LNCaP clone FGC (cell line): ENCODE measurements around the gene TRAM2.
A peak's percentile ranks its signal among the peaks of the same experiment; 100 is the strongest.

Experiments
- DNase-seq: peaks from one replicate; pipeline ENCODE4 v3.0.0-alpha.2; 2011; ENCODE audit warnings: low read depth
- H3K4me3 ChIP-seq: 2 replicates; pipeline ENCODE4 v1.5.1; 2011; ENCODE audit warnings: mild to moderate bottlenecking, low read depth, low read length, control low read depth
- TF ChIP-seq, protein P1 (sequence below): IDR thresholded peaks from 2 replicates; pipeline ENCODE4 v1.5.1; 2012; ENCODE audit warnings: mild to moderate bottlenecking; ENCODE audit not compliant: control insufficient read depth, insufficient read depth; ENCODE audit errors: extremely low read depth

Gene TRAM2

DNA sequence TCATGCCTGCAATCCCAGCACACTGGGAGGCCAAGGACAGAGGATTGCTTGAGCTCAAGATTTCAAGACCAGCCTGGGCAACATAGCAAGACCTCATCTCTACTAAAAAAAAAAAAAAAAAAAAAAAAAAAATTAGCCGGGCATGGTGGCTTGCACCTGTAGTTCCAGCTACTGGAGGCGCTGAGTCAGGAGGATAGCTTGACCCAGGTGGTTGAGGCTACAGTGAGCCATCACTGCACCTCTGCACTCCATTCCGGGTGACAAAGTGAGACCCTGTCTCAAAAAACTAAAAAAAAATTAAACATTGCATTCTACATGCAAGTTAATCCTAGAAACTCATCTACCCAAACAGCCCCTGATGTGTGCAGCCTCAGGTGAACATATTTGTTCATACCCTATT is 7.3 kb upstream of the TRAM2 start:
- H3K4me3 ChIP-seq = no peak overlapping the region
- no peak for DNase-seq
- TF ChIP-seq, protein P1, sequence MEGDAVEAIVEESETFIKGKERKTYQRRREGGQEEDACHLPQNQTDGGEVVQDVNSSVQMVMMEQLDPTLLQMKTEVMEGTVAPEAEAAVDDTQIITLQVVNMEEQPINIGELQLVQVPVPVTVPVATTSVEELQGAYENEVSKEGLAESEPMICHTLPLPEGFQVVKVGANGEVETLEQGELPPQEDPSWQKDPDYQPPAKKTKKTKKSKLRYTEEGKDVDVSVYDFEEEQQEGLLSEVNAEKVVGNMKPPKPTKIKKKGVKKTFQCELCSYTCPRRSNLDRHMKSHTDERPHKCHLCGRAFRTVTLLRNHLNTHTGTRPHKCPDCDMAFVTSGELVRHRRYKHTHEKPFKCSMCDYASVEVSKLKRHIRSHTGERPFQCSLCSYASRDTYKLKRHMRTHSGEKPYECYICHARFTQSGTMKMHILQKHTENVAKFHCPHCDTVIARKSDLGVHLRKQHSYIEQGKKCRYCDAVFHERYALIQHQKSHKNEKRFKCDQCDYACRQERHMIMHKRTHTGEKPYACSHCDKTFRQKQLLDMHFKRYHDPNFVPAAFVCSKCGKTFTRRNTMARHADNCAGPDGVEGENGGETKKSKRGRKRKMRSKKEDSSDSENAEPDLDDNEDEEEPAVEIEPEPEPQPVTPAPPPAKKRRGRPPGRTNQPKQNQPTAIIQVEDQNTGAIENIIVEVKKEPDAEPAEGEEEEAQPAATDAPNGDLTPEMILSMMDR = no peak

DNA sequence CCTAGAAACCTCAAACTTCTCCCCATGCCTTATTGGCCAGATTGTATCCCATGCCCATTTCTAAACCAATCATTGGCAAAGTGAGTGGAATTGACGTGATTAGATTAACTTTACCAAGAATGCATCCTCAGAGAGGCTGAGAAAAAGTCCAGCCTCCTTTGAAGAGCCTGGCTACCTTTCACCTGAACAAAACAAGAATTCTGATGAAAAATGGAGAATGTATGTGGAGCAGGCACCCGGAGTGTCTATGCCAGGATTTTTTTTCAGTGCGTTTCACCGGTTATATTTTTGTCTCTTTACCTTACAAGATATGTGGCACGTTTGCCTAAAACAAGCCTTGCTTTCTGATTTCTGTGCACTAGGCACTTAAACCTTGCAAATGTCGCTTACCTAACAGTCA is 6.1 kb upstream of the TRAM2 start:
- DNase-seq = no peak
- TF ChIP-seq, protein P1 = no peak
- H3K4me3 ChIP-seq = no peak overlapping the region

- DNase-seq = no peak
- no peak overlapping the region for H3K4me3 ChIP-seq
- TF ChIP-seq, protein P1 = no peak
Observed at GRCh38 chr6:52582446-52582845, 5.6 kb upstream of the TRAM2 start.

DNA sequence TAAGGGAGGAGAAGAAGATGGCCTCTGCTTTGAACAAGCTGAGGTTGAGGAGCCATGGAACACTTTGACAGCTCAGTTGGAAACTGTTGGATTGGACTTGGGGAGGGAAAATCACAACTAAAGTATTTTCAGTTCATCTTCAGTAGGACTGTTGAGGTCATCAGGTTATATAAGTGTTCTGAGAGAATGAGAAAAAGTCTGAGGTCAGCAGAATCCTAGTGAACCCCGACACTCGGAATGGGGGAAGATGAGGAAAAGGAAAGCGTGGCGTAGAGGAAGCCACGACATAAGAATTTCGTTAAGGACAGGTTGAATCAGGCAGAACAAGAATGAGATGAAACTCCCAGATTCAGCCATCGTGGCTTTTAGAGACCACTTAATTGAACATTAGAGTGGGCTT is 4.0 kb upstream of the TRAM2 start:
- TF ChIP-seq, protein P1 = no peak
- H3K4me3 ChIP-seq = no peak overlapping the region
- no peak for DNase-seq

DNA sequence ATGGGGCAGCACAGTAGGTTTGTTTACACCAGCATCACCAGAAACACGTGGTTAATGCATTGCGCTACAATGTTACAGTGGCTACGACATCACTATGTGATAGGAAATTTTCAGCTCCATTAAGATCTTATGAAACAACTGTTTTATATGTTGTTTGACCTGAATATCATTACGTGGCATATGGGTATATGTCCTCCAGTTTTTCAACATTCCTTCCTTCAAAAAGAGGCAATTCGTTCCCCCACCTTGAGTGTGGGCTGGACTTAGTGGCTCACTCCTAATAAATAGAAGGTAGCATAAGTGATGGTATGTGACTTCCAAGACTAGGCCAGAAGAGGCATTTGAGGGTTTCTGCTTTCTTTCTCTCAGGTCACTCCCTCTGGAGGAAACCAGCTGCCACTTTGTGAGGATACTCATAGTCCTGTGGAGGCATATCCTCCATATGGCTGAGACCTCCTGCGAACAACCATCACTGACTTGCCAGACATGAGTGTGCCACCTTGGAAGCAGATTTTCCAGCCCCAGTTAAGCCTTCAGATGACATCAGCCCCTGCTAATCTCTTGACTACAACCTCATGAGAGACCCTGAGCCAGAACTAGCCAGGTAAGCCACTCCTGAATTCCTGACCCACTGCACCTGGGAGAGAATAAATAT is 2.3 kb upstream of the TRAM2 start:
- no peak overlapping the region for H3K4me3 ChIP-seq
- TF ChIP-seq, protein P1 = no peak
- DNase-seq = no peak

- TF ChIP-seq, protein P1 = no peak
- peak overlapping the region; percentile 63 for H3K4me3 ChIP-seq
- no peak for DNase-seq
Observed at GRCh38 chr6:52577778-52578463, 1.1 kb upstream of the TRAM2 start.
